Ecto neural progenitor cell (in vitro differentiated cells): ENCODE data around the gene TM6SF1.
A peak's percentile ranks its signal among the peaks of the same experiment; 100 is the strongest.
"Not testable (repeated sequence)": the region's sequence is repeated elsewhere in the genome, so short reads cannot be mapped to it uniquely, and the experiment has no call there.

Experiments
- DNase-seq: peaks from one replicate; pipeline ENCODE4 v3.0.0-alpha.2; 2018; ENCODE audit warnings: low spot score

The TM6SF1 gene

DNA sequence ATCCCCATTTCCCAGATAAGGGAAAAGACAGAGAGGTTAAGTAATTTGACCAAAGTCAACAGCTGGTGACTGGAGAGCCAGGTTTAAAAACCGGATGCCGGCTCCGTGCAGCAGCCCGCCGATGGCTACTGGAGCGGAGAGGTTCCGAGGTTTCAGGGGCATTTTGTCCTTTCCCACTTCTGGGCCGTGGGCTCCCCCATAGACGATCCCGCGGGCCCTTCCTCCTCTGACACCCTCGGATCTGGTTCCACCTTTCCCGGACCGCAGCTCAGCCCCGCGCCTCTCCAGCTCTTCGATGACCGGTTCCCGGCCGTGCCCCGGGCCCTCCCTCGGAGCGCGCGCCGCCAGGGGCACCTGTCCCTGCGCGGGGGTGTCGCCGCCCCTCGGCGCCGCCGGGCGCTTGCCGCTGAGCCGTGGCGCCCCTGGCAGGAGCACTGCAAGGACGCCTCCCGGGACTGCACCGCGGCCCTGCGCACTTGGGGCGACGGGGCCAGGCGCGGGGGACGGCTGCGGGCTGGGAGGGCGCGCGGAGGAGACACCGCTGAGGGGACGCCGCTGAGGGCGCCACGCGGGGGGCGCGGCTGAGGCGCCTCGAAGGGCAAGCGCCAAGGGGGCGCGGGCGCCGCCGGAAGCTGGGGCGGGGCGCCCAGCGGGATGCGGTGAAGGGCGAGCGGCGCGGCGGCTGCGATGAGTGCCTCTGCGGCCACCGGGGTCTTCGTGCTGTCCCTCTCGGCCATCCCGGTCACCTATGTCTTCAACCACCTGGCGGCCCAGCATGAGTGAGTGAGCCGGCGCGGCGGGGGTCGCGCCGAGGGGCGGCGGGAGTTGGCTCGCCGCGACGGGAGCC is at the start of gene TM6SF1:
TSS of gene TM6SF1 (plus strand) at position 652 of the 847 bp plus-strand sequence. CDS start at position 688, 36 bp downstream.
- peak; percentile 53 for DNase-seq

DNA sequence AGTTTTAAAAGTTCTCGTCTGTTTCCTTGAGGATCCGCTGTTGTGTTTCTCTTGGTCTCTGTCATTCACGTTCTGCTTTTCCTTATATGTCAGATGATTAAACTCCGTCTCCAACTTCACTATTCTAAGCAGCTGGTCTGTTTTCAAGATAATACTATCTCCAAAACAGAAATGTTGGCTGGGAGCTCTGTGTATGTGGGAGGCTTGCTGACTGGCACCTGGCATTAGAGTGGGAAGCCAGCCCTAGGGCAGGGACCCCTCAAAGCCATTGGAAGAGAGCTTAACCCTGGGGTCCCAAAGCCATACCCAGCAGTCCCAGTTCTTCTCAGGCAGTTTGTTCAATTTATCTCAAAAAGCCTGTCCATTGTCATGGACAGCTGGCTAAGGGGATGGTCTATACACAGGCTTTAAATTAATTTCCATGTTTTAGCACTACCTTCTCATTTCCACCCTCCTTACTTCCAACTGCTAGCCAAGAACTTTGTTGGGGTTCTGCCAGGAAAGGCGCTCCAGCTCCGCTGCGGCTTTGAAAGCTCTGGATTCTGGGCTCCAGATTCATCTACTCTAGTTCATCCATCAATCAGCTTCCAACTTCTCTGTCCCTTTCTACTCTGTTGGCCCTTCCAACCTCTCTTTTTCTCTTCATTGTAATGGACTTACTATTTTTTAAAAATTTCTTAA is 49.6 kb upstream of the TM6SF1 start:
- no peak for DNase-seq

DNA sequence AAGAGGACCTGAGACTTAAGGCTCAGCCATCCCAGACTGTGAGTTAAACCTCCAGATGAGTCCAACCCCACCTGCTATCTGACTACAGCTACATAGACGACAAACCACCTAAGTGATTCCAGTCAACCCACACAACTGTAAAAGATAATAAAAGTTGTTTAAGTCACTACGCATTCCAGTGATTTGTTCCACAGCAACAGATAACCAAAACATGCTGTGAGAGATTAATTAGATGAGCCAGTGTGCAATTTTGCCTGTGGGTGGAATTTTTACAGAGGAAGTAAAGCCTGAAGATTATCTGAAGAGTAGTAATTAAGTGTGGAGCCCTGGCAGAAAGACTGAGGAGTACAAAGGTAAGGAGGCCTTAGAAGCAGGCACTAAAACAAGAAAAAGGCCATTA is 45.8 kb upstream of the TM6SF1 start:
- DNase-seq = no peak

DNA sequence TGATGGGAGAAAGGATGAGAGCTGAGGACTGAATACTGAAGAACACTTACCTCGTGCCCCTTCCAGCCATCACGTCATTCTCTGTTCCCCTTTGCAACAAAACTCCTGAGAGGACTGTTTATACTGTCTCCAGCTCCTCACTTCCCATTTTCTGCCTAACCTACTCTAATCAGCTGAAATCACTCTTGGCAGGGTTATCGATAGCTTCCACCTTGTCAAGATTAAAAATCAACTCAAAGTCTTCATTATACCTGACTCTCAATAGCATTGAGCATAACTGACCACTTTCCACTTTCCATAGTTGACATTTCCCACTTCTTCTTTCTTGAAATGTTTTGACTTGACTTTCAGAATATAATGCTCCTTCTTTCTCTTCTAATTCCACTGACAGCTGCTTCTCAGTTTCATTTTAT is 44.7 kb upstream of the TM6SF1 start:
- DNase-seq = no peak

DNA sequence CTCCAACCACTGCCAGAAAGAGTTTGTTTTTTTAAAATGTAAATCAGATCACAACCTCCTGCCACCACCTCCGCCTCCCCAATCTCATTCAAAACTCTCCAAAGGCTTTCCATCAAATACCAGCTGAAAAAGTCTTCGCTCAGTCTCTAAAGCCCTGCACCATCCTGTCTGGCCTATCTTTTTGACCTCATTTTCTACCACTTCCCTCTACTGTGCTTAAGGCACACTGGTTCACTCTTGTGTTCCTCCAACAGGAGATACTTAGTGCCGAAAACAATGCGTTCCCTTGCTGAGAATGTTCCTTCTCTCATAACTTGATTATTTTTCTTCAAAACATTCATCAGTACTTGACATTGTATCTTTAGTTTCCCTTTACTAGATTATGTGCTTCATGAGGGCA is 43.9 kb upstream of the TM6SF1 start:
- DNase-seq = no peak

DNA sequence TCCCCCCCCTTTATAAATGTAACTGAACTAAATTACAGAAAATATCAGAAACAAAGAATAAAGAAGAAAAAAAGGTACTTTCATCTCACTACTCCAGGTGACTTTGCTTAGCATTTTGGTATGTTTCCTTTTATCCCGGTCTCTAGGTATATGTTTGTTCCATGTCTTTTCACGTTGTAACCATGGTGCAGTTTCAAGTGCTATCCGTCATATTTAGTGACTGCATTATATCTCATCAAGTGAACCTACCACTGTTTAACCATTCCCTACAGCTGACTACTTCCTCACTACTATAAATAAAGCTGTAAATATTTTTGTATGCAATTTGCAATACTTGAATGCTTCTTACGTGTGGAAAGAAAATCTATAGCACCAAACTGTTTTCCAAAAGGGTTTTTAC is 42.6 kb upstream of the TM6SF1 start:
- no peak for DNase-seq

DNA sequence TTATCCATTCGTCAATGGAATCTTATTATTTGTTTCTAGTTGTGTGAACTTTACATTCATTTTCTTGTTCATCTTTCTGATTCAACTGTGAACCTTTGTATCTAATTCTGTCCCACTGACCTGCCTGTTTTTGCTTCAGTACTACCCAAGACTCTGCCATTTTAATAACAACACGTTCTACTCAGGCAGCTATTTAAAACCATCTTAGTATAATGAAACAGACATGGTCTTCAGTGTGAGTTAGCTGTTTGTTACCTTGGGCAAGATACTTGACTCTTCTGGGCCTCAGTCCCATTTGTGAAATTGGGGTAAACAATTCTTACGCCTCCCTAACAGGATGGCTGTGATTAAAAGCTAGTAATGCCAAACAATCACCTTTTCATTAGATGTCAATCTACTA is 42.0 kb upstream of the TM6SF1 start:
- DNase-seq = no peak

DNA sequence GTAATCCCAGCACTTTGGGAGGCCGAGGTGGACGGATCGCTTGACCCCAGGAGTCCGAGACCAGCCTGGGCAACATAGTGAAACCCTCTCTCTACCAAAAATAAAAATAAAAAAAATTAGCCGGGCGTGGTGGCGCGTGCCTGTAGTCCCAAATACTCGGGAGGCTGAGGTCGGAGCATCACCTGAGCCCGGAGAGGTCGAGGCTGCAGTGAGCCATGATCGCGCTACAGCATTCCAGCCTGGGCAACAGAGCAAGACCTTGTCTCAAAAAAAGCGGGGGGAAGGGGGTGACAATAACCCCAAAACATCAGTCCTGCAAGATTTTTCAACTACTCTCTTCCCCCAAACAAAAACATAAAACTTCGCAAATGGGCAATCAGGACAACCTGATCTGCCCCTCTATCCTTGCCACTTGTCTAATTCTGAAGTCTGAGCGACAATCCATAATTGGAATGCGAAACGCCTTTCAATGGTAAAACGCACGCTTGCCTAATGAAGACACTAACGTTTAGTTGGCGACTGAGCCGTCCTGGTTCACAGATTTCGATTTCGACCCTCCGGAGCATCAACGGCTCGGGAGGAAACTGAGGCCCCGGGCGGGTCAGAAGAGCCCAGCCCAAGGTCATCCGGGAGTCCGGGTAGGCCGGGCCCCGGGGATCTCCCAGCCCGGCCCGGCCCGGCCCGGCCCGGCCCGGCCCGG is 41.3 kb upstream of the TM6SF1 start:
- DNase-seq = no peak

DNA sequence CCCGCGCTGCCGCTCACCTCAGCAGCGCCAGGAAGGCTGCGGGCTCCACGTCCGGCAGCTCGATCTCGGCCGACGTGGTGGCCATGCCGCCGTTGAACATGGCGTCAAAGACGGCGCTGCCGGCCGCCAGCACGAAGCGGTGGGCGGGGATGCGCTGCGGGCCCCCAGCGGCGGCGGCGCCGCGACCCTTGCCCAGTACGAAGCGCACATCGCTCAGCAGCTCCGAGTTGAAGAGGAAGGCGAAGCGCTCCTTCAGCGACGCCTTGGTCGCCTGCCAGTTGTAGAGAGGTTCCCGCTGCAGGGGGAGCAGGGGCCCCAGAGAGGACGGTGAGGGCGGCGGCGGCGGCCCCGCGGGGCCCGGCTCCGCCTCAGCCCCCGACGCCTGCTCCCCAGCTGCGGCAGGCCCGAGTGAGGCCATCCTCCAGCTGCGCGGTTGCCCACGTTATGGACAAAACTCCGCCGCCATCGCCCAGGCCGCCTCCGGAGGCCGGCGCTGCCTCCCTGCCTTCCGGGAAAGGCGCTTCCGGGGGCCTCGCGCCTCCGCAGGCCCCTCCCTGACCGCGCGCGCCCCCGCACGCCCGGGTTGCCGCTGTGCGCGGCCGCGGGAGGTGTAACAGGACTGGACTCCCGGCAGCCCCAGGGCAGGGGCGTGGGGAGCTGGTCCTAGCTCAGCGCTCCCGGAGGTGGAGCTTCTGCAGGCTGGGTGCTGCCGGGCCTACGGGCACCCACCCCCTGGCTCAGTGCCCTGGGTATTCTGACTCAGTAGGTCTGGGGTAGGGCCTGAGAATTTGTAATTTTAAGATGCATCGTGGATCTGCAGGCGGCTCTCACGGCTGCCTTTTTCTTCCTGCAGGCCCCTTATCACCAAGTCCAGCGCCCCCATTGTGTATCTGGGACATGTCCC is 40.5 kb upstream of the TM6SF1 start, which contains the start of gene BTBD1:
TSS of gene BTBD1 (minus strand) at position 519 of the 904 bp plus-strand sequence. CDS start at position 418, 101 bp downstream.
- peak; percentile 87 for DNase-seq

DNA sequence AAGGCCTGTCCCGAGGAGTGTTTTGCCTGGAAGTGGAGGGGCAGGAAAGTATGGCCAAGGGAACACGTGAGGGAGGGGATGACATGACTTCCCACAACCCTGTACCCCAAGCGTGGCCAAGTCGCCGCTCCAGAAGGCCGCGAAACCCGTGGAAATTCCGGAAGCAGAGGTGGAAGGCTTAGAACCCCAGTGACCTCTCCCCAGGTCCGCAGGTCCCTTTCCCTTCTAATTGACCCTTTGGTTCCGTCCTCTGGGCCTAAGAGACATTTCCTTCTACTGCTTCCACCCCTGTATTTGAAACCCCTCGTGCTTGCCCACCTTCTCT is 39.8 kb upstream of the TM6SF1 start:
- no peak for DNase-seq

DNA sequence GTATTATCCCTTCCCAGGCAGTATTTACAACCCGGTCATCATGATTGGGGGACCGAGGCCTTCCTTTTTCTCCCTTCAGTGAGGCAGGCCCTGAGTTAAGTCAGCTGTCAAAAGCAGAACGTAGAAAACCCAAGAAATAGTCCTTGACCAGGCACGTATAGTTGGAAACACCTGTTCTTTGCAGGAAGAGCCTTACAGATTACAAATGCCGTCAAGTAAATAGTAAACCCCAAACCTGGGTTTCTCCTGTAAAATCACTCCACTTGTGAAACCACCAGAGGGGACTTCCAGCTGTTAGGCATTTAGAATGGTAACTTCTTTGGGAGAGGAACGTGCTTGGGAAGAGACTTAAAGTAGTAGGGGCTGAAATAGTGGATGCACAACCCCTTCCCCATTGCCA is 39.4 kb upstream of the TM6SF1 start:
- DNase-seq = no peak

DNA sequence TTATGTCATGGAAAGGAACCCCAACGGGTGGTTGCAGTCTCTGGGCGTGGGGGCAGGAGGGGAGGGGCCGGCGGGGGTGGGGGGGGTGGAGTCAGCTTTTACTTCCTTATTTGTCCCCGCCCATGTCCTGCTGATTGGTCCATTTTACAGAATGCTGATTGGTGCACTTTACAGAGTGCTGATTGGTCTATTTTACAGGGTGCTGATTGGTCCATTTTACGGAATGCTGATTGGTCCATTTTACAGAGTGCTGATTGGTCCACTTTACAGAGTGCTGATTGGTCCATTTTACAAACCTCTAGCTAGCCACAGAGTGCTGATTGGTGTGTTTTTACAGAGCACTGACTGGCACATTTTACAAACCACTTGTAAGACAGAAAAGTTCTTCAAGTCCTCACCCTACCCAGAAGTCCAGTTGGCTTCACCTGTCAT is 38.2 kb upstream of the TM6SF1 start:
- DNase-seq = not testable (repeated sequence)

DNA sequence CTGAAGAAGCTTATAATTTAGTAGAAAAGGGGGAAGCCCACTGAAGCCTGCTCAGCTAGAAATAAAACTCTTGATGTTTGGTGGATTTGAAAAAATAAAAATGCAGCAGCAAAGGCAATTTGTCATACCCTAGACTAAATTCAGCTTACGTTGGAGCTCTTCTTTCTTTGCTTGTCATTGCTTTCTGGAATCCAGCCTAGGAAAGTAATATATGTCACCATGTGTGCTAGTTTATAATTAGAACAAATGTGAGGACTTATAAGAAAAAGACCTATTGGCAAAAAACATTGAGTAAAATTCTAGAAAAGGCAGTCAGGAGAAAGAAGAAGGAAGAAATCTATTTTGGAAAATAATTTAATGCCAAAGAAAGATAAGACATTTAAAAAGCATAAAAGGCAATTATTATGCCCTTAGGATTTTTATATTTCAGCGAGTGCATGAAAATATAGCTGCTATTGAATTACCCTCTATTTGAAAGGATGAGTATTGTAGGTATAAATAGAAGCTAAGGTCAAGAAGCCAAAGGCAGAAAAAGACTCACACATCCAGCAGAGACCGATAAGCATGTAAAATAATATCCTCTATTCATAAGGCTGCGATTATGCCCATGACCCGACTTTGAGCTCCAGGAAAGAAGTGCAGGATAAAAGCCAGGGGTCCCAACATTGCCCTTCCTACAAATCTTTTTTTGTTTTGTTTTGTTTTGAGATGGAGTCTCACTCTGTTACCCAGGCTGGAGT is 29.8 kb upstream of the TM6SF1 start:
- DNase-seq = no peak

DNA sequence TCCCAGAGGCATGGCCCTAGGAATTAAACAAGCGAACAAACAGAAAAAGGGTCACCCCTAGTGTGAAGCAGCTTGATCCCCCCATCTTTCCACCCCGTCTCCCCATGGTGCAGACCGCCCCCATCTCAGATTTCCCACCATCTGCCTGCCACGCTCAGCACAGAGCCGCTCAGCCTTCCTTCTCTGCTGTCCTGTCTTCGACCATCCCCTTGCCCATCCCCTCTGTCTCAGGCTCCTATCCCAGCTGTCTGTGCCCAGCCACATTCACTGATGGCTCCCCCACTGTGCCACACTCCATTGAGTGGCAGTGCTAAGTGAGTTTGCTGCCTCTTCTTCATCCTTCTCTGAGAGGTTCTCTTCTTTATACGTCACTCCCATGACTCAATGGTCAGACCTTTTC is 28.7 kb upstream of the TM6SF1 start:
- no peak for DNase-seq

DNA sequence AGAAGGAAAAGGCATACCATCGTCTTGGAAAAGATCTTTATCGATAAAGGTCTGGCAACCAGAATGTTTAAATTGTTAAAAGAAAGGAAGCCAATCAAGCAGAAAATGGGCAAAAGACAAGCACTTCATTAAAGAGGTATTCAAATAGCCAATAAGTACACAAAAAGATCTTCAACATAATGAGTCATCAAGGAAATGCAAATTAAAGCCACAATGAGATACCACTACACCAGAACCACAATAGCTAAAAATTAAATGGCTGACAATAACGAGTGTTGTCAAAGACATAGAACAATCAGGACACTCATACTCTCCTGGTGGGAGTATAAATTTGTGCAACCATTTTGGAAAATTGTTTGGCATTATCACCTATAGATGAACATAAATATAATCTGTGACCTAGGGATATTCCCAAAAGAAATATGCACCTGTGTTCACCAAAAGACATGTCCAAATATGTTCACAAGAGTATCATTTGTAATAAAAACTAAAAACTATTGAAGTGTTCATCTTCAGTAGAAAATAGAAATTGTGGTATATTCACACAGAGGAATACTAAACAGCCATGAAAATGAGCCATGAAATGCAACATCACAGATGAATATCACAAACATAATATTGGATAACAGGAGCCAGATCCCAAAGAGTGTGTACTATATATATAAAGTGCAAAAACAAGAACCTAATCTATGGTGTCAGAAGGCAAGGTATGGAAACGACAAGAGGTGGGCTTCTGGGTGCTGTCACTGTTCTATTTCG is 26.0 kb upstream of the TM6SF1 start:
- DNase-seq = no peak

DNA sequence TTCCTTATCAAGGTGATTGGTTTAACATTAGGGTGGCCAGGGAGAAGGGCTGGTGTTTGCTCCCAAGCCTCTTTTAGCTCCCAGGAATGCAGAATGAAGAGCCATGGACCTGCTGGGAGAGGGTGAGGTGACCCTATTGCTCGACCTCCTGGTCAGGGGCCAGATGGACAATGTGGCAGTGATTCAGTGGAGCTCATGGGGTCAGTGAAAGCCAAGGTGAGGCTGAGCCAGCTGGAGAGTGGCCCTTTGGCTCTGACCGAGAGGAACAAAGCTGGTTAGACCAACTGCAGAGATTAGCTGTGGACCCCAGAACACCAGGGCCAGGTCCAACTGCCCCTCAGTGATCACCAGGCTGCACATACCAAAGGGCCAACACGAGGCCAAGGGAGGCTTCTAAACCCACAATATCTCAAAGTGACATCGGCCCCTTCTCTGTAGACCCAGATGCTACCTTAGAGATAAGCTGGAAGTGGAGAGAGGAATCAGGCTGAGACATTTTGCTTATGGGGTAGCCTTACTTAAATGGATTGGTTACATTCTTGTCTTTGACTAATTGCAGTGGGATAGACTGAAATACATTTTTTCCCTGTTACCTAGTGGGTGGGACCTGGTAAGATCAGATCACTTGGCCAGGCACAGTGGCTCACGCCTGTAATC is 24.6 kb upstream of the TM6SF1 start:
- DNase-seq = no peak

DNA sequence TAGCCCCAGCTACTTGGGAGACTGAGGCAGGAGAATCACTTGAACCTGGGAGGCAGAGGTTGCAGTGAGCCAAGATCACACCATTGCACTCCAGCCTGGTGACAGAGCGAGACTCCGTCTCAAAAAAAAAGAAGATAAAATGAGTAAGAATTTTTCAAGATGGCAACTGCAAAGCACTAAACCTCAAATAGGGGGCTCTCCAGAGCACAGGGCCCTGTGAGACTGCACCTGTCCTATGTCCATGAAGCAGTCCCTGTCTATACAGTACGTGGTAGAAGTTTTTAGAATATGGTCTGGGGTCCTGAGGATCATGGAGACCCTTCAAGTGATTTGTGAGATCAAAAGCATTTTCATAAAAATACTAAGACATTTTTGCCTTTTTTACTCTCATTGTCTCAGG is 22.0 kb upstream of the TM6SF1 start:
- DNase-seq = not testable (repeated sequence)

DNA sequence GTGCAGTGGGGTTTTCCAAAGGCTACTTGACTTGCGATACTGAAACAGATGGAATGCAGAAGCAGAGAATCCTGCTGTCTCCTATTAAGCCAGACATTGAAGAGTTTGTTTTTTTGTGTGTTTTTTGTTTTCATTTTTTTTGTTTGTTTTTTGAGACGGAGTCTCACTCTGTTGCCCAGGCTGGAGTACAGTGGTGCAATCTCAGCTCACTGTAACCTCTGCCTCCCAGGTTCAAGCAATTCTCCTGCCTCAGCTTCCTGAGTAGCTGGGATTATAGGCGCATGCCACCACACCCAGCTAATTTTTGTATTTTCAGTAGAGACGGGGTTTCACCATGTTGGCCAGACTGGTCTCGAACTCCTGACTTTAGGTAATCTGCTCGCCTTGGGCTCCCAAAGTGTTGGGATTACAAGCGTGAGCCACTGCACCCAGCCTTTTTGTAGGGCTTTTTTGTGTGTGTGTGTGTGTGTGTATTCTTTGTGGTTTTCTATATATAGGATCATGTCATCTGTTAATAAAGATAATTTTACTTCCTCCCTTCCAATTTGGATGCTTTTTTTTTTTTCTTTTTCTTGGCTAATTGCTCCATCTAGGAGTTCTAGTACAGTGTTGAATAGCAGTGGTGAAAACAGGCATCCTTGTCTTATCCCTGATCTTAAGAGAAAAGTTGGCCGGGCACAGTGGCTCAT is 21.4 kb upstream of the TM6SF1 start:
- not testable (repeated sequence) for DNase-seq

DNA sequence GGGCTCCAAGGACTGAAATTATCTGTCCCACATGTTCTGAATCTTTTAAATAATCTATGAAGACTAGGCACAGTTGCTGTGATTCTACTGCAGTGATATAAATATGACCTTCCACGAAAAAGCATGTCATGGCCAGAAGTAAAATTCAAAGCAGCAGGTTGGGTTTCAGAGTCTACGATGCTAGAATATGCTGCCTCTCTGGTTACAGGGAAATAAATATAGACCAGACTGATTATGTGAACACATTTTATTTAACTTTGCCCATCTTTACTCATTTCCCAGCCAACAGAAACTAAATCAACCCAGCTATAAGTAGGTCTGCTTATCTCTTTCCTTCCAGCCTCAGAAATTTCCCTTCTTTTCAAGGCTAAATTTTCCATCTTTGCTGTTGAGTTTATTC is 19.9 kb upstream of the TM6SF1 start:
- DNase-seq = no peak
